ENCODE measurements around the gene LRP1.

DNA sequence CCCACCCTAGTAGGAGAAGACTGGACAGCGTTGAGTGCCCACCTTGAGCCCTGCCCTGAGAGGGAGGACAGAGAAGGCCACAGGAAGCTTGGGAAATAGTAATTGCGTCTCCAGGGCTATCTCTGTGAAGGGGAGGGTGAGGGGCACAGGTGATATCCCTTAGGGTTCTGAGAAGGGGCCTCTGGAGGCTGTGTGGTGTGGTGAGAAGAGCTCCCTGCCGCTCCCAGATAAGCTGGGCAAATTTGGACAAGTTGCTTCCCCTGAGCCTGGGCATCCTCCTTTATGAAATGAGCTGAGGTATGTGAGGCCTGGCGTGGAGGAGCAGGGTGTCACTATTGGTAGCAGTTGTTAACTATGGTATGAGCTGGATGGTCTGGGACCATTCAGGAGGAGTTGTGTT, 42.6 kb downstream of the LRP1 start:
- TF ChIP-seq, protein P1, sequence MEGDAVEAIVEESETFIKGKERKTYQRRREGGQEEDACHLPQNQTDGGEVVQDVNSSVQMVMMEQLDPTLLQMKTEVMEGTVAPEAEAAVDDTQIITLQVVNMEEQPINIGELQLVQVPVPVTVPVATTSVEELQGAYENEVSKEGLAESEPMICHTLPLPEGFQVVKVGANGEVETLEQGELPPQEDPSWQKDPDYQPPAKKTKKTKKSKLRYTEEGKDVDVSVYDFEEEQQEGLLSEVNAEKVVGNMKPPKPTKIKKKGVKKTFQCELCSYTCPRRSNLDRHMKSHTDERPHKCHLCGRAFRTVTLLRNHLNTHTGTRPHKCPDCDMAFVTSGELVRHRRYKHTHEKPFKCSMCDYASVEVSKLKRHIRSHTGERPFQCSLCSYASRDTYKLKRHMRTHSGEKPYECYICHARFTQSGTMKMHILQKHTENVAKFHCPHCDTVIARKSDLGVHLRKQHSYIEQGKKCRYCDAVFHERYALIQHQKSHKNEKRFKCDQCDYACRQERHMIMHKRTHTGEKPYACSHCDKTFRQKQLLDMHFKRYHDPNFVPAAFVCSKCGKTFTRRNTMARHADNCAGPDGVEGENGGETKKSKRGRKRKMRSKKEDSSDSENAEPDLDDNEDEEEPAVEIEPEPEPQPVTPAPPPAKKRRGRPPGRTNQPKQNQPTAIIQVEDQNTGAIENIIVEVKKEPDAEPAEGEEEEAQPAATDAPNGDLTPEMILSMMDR (conservative IDR thresholded peaks at IDR 0.05): no peak
- TF ChIP-seq ZFX (IDR thresholded peaks at IDR 0.05): no peak
